HG02798 (cell line): ENCODE results near the gene BPIFB1.

ENCODE experiments used
- ATAC-seq: cut with Tn5 transposase; IDR thresholded peaks from one replicate; pipeline ENCODE4 v1.9.1; 2021; ENCODE audit warnings: mild to moderate bottlenecking; ENCODE audit not compliant: unreplicated experiment, poor library complexity

Gene BPIFB1

DNA sequence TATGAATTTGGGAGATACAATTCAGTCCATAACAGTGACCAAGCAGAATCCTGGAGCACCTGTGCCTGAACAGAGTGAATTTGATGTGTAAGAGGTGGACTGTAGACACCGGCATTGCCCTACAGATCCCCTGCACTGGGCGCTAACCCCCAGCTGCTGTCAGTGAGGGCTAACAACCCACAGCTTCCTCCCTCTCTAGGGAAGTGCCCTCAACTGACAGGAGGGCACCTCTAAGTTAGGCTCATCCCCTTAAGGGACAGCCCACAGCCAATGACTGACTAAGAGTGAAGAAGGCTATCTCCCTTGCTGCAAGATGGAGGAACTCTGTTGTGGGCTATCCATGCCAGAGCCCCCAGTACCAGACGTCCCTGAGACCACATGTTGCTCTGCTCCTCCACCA, 15.3 kb upstream of the BPIFB1 start:
- no peak for ATAC-seq

GRCh38 chr20:33272155-33272873, 10.7 kb upstream of the BPIFB1 start:
- ATAC-seq = no peak

DNA sequence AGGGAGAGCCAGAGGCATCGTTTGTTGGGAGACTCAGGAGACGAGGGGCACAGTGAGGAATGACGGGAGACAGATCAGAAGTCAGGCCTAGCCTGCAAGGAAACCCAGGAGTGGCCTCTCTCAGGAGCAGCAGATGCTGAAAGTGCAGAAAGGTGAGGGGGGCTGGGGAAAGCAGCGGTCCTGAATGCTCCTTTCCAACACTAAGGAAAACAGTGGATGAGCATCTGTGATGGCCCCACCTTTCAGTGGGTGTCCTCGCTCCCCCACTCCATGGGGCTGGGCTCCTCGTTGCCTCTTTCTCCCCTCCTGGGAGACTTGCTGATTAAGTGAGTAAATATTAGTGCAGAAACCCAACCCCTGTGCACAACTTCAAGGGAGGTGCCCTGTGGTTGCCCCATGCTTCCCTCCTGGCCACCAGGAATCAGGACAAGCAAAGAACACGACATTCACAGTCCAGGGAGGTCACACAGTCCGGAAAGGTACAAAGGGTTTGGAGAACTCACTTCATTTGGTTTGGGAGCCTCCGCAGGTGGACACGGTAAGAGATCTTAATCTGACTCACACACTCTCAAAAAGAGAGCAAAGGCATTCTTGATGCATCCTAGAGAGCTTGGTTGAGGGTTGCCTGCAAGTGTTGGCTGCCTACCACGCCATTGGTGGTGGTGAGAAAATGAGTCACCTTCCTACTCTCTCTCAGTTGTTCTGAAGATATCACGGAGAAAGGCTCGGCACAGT, 9.7 kb upstream of the BPIFB1 start:
- no peak for ATAC-seq

DNA sequence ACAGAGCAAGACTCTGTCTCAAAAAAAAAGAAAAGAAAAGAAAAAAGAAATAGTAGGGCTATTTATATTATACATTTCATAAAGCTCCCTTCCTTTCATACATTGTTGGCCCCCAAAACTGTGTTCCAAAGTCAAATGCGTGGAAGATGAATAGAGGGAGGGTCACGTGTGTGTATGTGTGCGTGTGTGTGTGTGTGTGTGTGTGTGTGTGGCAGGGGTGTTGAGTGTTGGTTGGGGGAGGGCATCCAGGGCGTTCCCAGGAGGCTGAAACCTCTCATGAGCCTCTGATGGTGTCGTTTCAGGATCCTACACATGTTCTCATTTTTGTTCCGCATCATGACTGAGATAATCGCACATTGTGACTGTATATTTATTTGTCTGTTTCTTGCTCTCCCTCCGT, 7.8 kb upstream of the BPIFB1 start:
- no peak for ATAC-seq

- ATAC-seq = no peak
Measured at GRCh38 chr20:33275871-33276270, 7.1 kb upstream of the BPIFB1 start.

- ATAC-seq = no peak
Measured at GRCh38 chr20:33276303-33277113, 6.5 kb upstream of the BPIFB1 start.

DNA sequence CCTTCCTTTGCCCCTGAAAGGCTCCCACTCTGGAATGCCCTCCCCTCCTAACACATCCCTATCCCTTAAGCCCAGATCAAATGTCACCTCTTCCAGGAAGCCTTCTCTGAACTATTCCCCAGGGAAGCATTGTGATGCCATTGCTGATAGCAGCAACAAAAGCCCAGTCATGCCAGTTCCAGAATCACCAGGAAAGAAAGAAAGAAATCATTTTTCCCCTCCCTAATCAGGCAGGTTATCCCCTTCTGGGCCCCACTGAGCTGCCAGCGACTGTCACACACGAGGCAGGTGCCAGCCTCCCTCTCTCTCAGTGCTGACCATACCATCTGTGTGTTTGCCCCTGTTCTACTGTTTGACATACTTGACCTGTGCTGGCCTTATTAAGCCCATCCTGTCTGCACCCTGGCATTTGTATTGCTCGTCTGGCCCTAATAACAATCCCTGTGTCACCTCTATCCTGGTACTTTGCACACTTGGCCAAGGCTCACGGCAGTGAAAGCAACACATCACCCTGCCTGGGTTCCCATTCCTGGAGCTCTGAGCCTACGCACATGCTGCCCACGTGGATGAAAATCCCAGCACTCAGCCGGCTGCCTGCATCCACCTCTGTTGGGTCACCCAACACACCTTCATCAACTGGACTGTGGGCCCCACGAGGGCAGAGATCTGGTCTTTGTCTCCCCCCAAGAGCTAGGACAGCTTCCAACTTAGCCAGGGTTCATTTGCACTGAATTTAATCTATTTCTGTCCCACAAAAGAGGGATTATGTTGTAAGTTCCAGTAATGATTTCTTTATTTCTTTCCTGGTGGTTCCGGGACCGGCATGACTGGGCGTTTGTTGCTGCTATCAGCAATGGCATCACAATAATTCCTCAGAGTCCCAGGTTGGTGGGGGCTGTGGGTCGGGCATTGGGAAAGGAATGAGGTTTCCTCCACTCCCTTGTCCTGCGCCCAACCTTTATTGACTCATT, 5.3 kb upstream of the BPIFB1 start:
- ATAC-seq = no peak

GRCh38 chr20:33278700-33279099, 4.3 kb upstream of the BPIFB1 start:
- ATAC-seq = no peak

DNA sequence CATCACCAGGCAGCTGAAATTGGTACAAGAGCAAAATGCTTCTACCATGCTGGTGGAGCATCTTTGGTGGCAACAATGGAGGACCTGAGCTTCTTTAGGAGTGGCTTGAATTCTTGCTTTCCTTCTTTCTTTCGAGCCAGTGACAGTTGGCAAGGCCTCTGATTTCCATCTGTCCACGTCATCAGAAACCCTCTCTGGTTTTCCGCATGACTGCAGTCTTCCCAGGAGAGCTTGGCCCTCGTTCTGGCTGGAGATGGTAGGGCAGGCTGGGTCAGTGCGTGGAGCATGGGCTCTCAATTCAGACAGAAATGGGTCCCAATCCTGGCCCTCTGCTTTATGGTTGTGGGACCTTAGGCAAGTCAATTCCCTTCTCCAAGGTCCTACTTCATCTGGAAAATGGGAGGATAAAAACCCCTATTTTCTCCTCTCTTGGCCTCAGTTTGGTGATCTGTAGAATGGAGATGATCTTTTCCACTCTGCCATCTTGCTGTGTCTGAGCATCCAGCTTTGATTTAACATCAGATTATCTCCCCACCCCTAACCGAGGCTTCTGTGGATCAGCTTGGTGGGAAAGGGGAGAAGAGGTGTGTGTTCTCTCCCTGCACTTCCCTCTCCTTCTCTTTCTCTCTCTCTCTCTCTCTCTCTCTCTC, 3.6 kb upstream of the BPIFB1 start:
- ATAC-seq = no peak

DNA sequence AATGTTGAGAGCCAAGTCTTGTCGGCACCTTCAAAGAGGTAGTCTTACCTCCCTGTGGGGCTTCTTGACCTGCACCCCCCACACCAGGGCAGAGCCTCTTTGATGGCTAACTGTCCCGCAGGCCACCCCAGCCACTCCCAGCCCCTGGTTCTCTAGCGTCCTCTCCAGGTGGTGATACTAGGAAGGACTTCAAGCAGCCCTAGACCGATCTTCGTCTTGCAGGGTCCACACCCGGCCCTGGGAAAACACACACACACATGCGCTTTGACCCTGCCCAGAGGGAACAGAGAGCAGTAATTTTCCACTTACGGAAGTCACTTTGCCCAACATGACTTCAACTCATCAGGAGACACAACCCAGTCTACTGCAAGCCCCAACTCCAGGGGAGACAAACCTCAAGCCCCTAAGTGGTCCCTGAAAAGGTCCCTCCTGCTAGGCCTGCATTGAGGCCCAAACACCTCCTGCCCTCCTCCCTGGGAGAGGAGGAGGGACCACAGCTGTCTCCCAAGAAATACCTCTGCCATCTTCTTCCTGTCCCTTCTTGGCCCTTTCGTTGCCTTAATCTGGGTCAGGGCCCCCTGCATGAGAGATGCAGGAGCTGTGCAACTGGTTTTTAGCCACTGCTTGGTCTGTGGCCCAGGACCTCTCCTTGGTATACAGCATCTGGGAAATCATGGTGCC, 2.9 kb upstream of the BPIFB1 start:
- ATAC-seq = no peak

DNA sequence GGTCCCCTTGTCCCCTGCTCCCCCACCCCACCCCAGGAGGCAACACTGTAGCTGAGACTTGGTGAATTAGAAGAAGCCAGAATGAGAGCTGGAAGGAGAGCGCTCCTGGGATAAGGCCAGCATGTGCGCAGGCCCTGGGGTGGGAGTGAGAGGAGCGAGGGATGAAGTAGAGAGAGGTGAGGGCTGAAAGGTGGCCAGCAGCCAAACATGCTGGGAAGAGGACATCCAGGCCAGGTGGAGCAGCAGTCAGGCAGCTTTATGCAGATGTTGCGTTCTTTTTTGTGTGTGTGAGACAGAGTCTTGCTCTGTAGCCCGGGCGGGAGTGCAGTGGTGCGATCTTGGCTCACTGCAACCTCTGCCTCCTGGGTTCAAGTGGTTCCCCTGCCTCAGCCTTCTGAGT, 2.2 kb upstream of the BPIFB1 start:
- no peak for ATAC-seq

DNA sequence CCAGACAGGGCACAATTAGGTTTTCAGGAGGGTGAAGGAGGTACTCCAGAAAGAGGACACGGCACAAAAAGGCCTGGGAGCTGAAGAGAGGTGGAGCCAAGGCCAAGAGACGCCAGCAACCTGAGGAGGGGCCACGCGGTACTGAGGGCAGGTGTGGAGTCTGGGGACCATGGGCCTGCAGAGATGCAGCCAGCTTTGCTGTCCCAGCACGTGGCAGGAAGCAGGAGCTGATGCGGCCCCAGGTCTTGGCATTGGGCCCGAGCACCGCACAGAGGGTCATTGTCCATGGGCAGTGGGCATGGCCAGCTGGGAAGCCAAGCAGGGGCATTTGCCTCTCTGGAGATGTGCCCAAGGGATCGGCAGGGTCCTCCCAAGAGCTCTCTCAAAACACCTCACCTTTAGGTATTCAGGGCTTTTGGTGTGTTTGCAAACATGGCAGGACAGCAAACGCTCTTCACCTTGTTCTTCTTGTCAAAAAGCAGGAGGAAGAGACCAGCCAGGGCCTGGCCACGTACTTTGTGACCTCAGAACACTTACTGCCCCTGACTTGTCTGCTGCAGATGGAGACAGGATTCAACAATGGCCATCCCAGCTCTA, 1.4 kb upstream of the BPIFB1 start:
- ATAC-seq = no peak

DNA sequence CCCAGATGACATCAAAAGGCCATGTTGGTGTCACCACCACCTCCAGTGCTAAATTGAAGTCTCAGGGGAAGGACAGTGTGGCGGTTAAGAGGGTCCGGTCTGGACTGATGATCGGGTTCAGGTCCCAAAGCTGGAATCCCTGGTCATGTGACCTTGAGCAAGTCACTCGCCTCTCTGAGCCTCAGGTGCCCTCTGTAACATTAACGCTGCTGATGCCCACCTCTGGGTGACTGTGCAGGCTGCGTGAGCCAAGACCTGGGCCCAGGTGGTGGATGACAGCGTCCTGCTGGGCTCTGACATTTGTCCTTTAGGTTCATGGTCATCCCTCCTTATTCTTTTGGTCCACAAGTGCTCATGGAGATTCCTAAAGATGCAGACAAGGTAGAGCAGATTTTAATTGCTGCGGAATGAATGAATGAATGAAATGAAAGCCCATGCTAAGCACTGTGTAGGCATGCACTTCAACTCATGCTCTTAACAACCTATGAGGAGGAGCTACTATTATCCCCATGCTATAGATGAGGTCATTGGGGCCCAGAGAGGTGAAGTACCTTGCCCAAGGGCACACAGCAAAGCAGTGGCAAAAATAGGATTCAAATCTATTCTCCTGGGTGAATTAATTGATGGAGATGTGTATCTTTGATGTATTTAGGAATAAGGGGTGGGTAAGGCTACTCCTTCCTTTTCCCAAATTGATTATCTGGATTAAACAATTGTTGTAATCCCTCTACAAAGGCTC, 649 bp upstream of the BPIFB1 start:
- ATAC-seq = no peak

DNA sequence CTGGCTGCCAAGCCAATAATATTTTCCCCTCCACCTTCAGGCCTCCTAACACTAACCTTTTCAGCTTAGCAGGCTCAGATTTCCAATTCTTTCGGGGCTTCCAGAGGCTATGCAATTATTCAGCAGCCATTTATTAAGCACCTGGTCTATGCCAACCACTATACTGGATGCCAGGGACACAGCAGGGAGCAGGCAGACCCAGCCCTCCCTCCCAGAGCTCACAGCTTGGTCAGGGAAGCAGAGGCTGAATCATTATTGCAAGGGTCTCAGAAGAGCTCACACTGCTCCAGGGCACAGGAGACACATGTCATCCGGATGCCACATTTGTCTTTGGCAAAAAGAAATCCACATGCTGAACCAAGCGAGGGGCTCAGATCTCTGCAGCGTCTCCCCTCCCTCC, 1.3 kb downstream of the BPIFB1 start:
- no peak for ATAC-seq

- no peak for ATAC-seq
Measured at GRCh38 chr20:33284937-33285336, 1.9 kb downstream of the BPIFB1 start.

DNA sequence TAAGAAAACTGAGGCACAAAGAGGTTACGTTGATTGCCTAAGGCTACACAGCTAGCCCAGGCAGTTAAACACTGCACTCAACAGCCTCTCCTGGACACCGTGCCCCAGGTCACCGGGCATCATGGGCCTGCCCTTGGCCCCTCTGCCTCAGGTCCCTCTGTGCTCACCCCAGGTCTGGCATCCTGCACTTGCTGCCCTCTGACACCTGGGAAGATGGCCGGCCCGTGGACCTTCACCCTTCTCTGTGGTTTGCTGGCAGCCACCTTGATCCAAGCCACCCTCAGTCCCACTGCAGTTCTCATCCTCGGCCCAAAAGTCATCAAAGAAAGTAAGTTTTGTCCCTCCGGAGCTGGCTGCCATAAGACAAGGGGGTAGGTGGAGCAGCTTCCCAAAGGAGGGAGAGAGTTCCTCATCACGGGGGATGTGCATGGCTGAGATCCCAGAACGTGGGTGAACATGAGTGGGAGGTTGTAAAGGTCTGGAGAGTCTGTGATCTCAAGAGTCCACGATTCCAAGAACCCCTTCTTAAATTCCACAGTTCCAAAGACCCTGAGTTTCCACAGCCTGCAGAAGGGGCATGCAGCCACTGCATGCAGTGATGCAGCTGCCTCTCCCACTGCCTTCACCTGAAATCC, 3.0 kb downstream of the BPIFB1 start:
- no peak for ATAC-seq

- no peak for ATAC-seq
Measured at GRCh38 chr20:33287884-33288283, 4.9 kb downstream of the BPIFB1 start.

DNA sequence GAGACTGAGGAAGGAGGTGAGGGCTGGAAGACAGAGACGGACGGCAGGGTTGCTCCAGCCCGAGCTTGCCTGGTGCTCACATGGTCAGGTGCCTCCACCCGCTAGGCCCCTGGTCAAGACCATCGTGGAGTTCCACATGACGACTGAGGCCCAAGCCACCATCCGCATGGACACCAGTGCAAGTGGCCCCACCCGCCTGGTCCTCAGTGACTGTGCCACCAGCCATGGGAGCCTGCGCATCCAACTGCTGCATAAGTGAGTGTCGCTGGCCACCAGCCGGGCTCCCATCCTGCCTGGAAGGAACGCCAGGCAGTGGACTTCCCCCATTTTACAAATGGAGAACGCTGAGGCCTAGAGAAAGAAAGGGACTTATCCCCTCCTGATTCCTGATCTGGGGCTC, 7.8 kb downstream of the BPIFB1 start:
- no peak for ATAC-seq
